Right lobe of liver (tissue), 6 donors: Measurements from ENCODE around the gene FHIT. TPM values are rescaled to one million over a fixed set of nuclear protein-coding genes. Genes with fewer than 3 reads are reported as not detected.

ENCODE experiments used
- ATAC-seq, 4 donors: fragments of 200-7000 bp; cut with Tn5 transposase; one replicate each; pipeline ENCODE4 v1.9.1; 2020; ENCODE audit warnings: mild to moderate bottlenecking in 4 of 4, moderate library complexity in 4 of 4
- DNase-seq, 3 donors: peaks; one replicate each; pipeline ENCODE4 v3.0.0-alpha.2; 2020
- H3K27ac ChIP-seq, 3 donors: fragments of 200-600 bp; one replicate each; pipeline ENCODE4 v1.8.0; 2022
- H3K27me3 ChIP-seq, 2 donors: fragments of 200-600 bp; one replicate each; pipeline ENCODE4 v1.8.0; 2022
- H3K36me3 ChIP-seq, 4 donors: fragments of 200-600 bp; sonication (generic) in 1 of 4; one replicate each; pipeline versions ENCODE4 v1.5.1 to v1.8.0; 2017 to 2022; ENCODE audit warnings: control low read depth in 1 of 4
- H3K4me1 ChIP-seq, 4 donors: fragments of 200-600 bp; sonication (generic) in 1 of 4; one replicate each; pipeline versions ENCODE4 v1.5.1 to v1.8.0; 2017 to 2022; ENCODE audit warnings: control low read depth in 1 of 4
- H3K4me3 ChIP-seq, 3 donors: fragments of 200-600 bp; one replicate each; pipeline ENCODE4 v1.8.0; 2022
- H3K9me3 ChIP-seq, 4 donors: fragments of 200-600 bp; sonication (generic) in 1 of 4; one replicate each; pipeline versions ENCODE4 v1.5.1 to v1.8.0; 2017 to 2022; ENCODE audit warnings: control low read depth in 1 of 4
- CTCF ChIP-seq, 4 donors: fragments of 200-600 bp in 3 of 4; fragments of 450-650 bp in 1 of 4; IDR thresholded peaks; one replicate each; pipeline versions ENCODE4 v1.5.1 to v1.8.0; 2016 to 2022; ENCODE audit warnings: antibody characterized with exemption in 4 of 4, mild to moderate bottlenecking in 2 of 4
- POLR2A ChIP-seq: fragments of 450-650 bp; IDR thresholded peaks from one replicate; pipeline ENCODE4 v1.6.1; 2017; ENCODE audit warnings: antibody characterized with exemption, mild to moderate bottlenecking
- WGBS: methylation state at CpG from one replicate; pipeline ENCODE4 v1.1.6; 2018; ENCODE audit warnings: low coverage, low lambda C conversion rate; ENCODE audit not compliant: insufficient coverage; ENCODE audit errors: missing lambda C conversion rate; 5-methylcytosine and 5-hydroxymethylcytosine counted together
- intact Hi-C, 2 donors: fragments of 100-400 bp; cut with DNase I; formaldehyde crosslinking; loops; one replicate each; pipeline versions ENCODE4 v1.11.2 to v1.14.1; 2022
- total RNA-seq, 6 experiments: library from RNA; depleted of rRNA in 2 of 6; stranded (reverse); fragments of >200 nt in 2 of 6; fragmentation: NEBNext Ultra II Directional in 3 of 6; extraction: Animal tissue kit (Norgen Biotek cat#: 25700) in 3 of 6; gene quantifications; one replicate each; pipeline versions ENCODE4 v1.1.0 to v1.2.4, GENCODE V29; 2016 to 2023
- donor health status: DM: no; HTN: yes; CAD: no.
- donor health status: DM: no; HTN: no; CAD: no.
- donor health status: DM: no; HTN: no; CAD: no.
- donor health status: DM: no; HTN: yes; CAD: no.
- donor health status: DM: no; HTN: yes; CAD: no.

FHIT gene
- total RNA-seq, 6 experiments from 2014 or later, result 6.6 to 11.2 (median 8.0) TPM

- intact Hi-C loops, result no loop called here
- no peaks in the 10 kb centered on the region for H3K27me3 ChIP-seq
- no peak for TF ChIP-seq POLR2A
- no peak for TF ChIP-seq CTCF (IDR thresholded peaks at IDR 0.05)
- no peaks in the 10 kb centered on the region for H3K9me3 ChIP-seq
- 63% methylated on average over 3 of the region's 3 CpGs for WGBS
- no peak overlapping the region for H3K4me3 ChIP-seq
- ATAC-seq (no peak), DNase-seq (no peak)
- no peaks in the 10 kb centered on the region for H3K36me3 ChIP-seq
- no peaks in the 10 kb centered on the region for H3K4me1 ChIP-seq
- no peak overlapping the region for H3K27ac ChIP-seq
Observed at GRCh38 chr3:60202052-60202726, 1049.1 kb downstream of the FHIT start.

GRCh38 chr3:60199306-60199705 lies 1051.9 kb downstream of the FHIT start:
- no peak for ATAC-seq

GRCh38 chr3:60198179-60198720 lies 1053.0 kb downstream of the FHIT start:
- Histone ChIP-seq H3K27ac (no peak overlapping the region), H3K27me3 (no peaks in the 10 kb centered on the region), H3K36me3 (no peaks in the 10 kb centered on the region), H3K4me1 (no peaks in the 10 kb centered on the region), H3K4me3 (no peak overlapping the region), H3K9me3 (no peaks in the 10 kb centered on the region)
- intact Hi-C loops, result no loop called here
- no peak for DNase-seq
- ATAC-seq, result no peak
- WGBS, result 89% methylated on average over 5 of the region's 5 CpGs
- TF ChIP-seq CTCF (IDR thresholded peaks at IDR 0.05), result no peak
- TF ChIP-seq POLR2A, result no peak

More at GRCh38 chr3:60199306-60199705, 1051.9 kb downstream of the FHIT start:
- intact Hi-C loops, result no loop called here
- no peak for DNase-seq
- Histone ChIP-seq H3K27ac (no peak overlapping the region), H3K36me3 (no peaks in the 10 kb centered on the region), H3K4me1 (no peaks in the 10 kb centered on the region), H3K27me3 (no peaks in the 10 kb centered on the region), H3K4me3 (no peak overlapping the region), H3K9me3 (no peaks in the 10 kb centered on the region)
- TF ChIP-seq CTCF (IDR thresholded peaks at IDR 0.05) (no peak), POLR2A (no peak)
- WGBS, result 67% methylated on average over 1 of the region's 1 CpG

- TF ChIP-seq POLR2A (no peak), CTCF (IDR thresholded peaks at IDR 0.05) (no peak)
- no peaks in the 10 kb centered on the region for H3K4me1 ChIP-seq
- no peaks in the 10 kb centered on the region for H3K9me3 ChIP-seq
- intact Hi-C loops, result no loop called here
- H3K27me3 ChIP-seq, result no peaks in the 10 kb centered on the region
- H3K4me3 ChIP-seq, result no peak overlapping the region
- H3K36me3 ChIP-seq, result no peaks in the 10 kb centered on the region
- WGBS, result 71% methylated on average over 5 of the region's 7 CpGs
- no peak overlapping the region for H3K27ac ChIP-seq
- no peak for ATAC-seq
- no peak for DNase-seq
Observed at GRCh38 chr3:60192297-60193114, 1058.7 kb downstream of the FHIT start.
